K562 (cell line): ENCODE measurements around the gene TULP4. TPM values are rescaled to one million over a fixed set of nuclear protein-coding genes. Genes with fewer than 3 reads are reported as not detected.

Experiments
- AFF1 ChIP-seq, 2 experiments: fragments of 450-650 bp; IDR thresholded peaks; 2 replicates each; pipeline ENCODE4 v1.6.1; 2018; ENCODE audit warnings: mild to moderate bottlenecking in 2 of 2, low read depth in 1 of 2; ENCODE audit not compliant: partially characterized antibody in 2 of 2
- BRD4 ChIP-seq: fragments of 200-600 bp; sonication (generic); IDR thresholded peaks from 2 replicates; pipeline ENCODE4 v1.6.1; 2017; ENCODE audit warnings: inconsistent platforms
- CBFB ChIP-seq: sonication (generic); formaldehyde crosslinking; IDR thresholded peaks from 2 replicates; pipeline ENCODE4 v1.4.0; 2020; ENCODE audit warnings: mild to moderate bottlenecking, missing genetic modification reagents
- FOXK1 ChIP-seq: sonication (generic); formaldehyde crosslinking; IDR thresholded peaks from 2 replicates; pipeline ENCODE4 v1.8.0; 2022; ENCODE audit warnings: missing genetic modification reagents, mild to moderate bottlenecking, borderline replicate concordance
- GATAD2B ChIP-seq: fragments of 450-650 bp; IDR thresholded peaks from 2 replicates; pipeline ENCODE4 v1.6.1; 2017; ENCODE audit warnings: mild to moderate bottlenecking, borderline replicate concordance
- HDGF ChIP-seq: fragments of 450-650 bp; IDR thresholded peaks from 2 replicates; pipeline ENCODE4 v1.6.1; 2016
- HLTF ChIP-seq: fragments of 450-650 bp; IDR thresholded peaks from 2 replicates; pipeline ENCODE4 v1.6.1; 2016
- LCOR ChIP-seq: sonication (generic); formaldehyde crosslinking; IDR thresholded peaks from 2 replicates; pipeline ENCODE4 v1.8.0; 2022; ENCODE audit warnings: mild to moderate bottlenecking, missing genetic modification reagents
- MBD2 ChIP-seq: sonication (generic); IDR thresholded peaks from 2 replicates; pipeline ENCODE4 v1.6.1; 2016; ENCODE audit warnings: low read depth, borderline replicate concordance
- MECOM ChIP-seq: fragments of 250-450 bp; sonication (Bioruptor Pico); IDR thresholded peaks from 2 replicates; pipeline ENCODE4 v1.8.0; 2022; ENCODE audit warnings: inconsistent platforms
- MEIS2 ChIP-seq: fragments of 450-650 bp; IDR thresholded peaks from 2 replicates; pipeline ENCODE4 v1.6.1; 2014; ENCODE audit warnings: mild to moderate bottlenecking; ENCODE audit not compliant: partially characterized antibody
- PHF20 ChIP-seq: fragments of 450-650 bp; IDR thresholded peaks from 2 replicates; pipeline ENCODE4 v1.6.1; 2018; ENCODE audit not compliant: partially characterized antibody
- RB1 ChIP-seq: fragments of 450-650 bp; IDR thresholded peaks from 2 replicates; pipeline ENCODE4 v1.6.1; 2017; ENCODE audit warnings: low read depth, mild to moderate bottlenecking
- RBM22 ChIP-seq: fragments of 200-400 bp; formaldehyde crosslinking; IDR thresholded peaks from 2 replicates; pipeline ENCODE4 v1.6.1; 2018; ENCODE audit warnings: low read length, low read depth; ENCODE audit not compliant: poor library complexity, severe bottlenecking
- RFX5 ChIP-seq: IDR thresholded peaks from 2 replicates; pipeline ENCODE4 v1.6.1; 2011; ENCODE audit warnings: low read depth, mild to moderate bottlenecking, improper control_type of control experiment, low read length
- SAP30 ChIP-seq: fragments of 200-600 bp; sonication (generic); IDR thresholded peaks from 2 replicates; pipeline ENCODE4 v1.6.1; 2012; ENCODE audit warnings: borderline replicate concordance, low read depth, mild to moderate bottlenecking, moderate library complexity, low read length, control low read depth, inconsistent platforms; ENCODE audit not compliant: insufficient read depth, poor library complexity, severe bottlenecking
- SNIP1 ChIP-seq: fragments of 450-650 bp; IDR thresholded peaks from 2 replicates; pipeline ENCODE4 v1.7.1; 2017; ENCODE audit warnings: low read depth, mild to moderate bottlenecking
- ZNF224 ChIP-seq: sonication (generic); formaldehyde crosslinking; IDR thresholded peaks from 2 replicates; pipeline ENCODE4 v1.8.0; 2022; ENCODE audit warnings: mild to moderate bottlenecking, missing genetic modification reagents
- ZNF764 ChIP-seq: fragments of 250-450 bp; sonication (Bioruptor Pico); IDR thresholded peaks from 2 replicates; pipeline ENCODE4 v1.4.0; 2020; ENCODE audit warnings: low read depth, mild to moderate bottlenecking, moderate library complexity
- polyA plus RNA-seq, 8 experiments: library from polyadenylated mRNA; depleted of rRNA in 4 of 8; stranded (reverse) in 5 of 8; unstranded in 3 of 8; fragments of >200 nt; fragmentation: Nextera tagmentation in 2 of 8; fragmentation: Illumina TruSeq in 1 of 8; extraction: Ambion mirVana in 2 of 8; extraction: Trizol in 1 of 8; gene quantifications; 2 replicates each; pipeline versions ENCODE4 v1.2.1 to v1.2.3, GENCODE V29; 2011 to 2014; ENCODE audit warnings: inconsistent platforms in 1 of 8, missing spikeins in 1 of 8
- total RNA-seq, 7 experiments: library from RNA; depleted of rRNA in 6 of 7; stranded (reverse); fragments of >200 nt in 6 of 7; fragmentation: Illumina TruSeq in 2 of 7; extraction: Trizol in 2 of 7; gene quantifications; 2 replicates each; pipeline versions ENCODE4 v1.2.1 to v1.2.3, GENCODE V29; 2011 to 2021; ENCODE audit warnings: low replicate concordance in 1 of 7
- TF ChIP-seq, protein P1 (sequence below): fragments of 450-650 bp; conservative IDR thresholded peaks from 2 replicates; pipeline ENCODE4 v1.6.1; 2016; ENCODE audit warnings: missing genetic modification characterization, low read depth, mild to moderate bottlenecking, control low read depth, missing compliant biosample characterization

Gene TULP4
- total and polyA plus RNA-seq, 9 of the 15 experiments (the other 6 are each of a cell fraction or from before 2014, with no cell fraction given) = 1.2 to 50.4 (median 11.0) TPM

DNA sequence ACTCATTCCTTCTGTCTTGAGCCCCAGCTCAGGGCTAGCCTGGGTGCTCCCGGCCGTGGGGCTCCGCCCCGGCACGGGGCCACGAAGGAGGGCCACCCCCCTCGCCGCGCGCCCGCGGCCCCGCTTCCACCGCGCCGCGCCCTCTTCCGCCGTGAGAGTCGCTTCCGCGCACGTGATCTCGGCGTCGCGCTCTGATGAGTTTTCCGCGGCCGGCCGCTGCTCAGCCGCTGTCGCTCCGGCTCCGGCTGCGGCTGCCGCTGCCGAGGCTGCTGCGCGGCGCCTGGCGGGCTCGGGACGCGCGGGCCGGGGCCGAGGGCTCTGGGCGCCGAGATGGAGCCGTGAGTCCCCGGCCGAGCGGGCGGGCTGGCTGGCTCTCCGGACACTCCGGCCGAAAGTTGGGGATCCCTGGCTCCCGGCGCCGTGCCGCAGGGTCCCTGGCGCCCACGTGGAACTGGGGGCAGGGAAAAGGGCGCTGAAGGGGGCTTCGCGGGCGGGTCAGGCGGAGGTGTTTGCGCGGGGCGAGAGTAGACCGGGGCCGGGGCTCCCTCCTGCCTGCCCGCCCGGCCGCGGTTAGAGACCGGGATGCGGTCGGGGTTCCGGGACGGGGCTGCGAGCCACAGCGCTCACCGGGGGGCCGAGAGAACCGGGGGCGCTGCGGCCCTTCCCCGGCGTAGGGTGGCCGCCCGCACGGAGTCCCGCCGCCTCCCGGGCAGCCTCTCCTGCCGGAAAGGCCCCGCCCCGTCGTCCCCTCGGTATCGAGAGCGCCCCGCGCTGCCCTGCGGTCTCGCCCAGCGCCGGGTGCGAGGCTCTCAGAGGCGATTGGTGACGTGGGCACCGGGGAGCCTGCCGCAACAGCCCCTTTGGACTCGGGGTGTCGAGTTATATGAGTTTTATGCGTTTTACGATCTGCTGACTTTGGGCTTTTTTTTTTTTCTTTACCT, 247.9 kb downstream of the TULP4 start, which contains the start of gene TMEM181 (continued):
- peak; percentile 85 for TF ChIP-seq RBM22
- TF ChIP-seq GATAD2B = no peak
- TF ChIP-seq RFX5 = no peak
- TF ChIP-seq ZNF764 = no peak
- TF ChIP-seq, protein P1, sequence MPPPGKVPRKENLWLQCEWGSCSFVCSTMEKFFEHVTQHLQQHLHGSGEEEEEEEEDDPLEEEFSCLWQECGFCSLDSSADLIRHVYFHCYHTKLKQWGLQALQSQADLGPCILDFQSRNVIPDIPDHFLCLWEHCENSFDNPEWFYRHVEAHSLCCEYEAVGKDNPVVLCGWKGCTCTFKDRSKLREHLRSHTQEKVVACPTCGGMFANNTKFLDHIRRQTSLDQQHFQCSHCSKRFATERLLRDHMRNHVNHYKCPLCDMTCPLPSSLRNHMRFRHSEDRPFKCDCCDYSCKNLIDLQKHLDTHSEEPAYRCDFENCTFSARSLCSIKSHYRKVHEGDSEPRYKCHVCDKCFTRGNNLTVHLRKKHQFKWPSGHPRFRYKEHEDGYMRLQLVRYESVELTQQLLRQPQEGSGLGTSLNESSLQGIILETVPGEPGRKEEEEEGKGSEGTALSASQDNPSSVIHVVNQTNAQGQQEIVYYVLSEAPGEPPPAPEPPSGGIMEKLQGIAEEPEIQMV (tag) = no peak
- TF ChIP-seq SNIP1 = no peak
- TF ChIP-seq FOXK1 (CRISPR knock-in tag) = peak; percentile 66; the same call in 1 of the 2 replicates
- TF ChIP-seq PHF20 = peak; percentile 94
- TF ChIP-seq BRD4 = no peak
- TF ChIP-seq MECOM (CRISPR knock-in tag) = no peak
- TF ChIP-seq MBD2 = peak; percentile 59; the same call in 1 of the 2 replicates
- TF ChIP-seq AFF1 (IDR thresholded peaks at IDR 0.05; ENCODE audit: low read depth in 1 of 2, partially characterized antibody in 2 of 2) = no peak
- peak; percentile 27 for TF ChIP-seq MEIS2
- no peak for TF ChIP-seq HDGF
- peak; percentile 95 for TF ChIP-seq RB1
- TF ChIP-seq SAP30 = peak; percentile 67
- 0 out of 2 replicates have a peak, but pooled peaks have one; percentile 17 for TF ChIP-seq ZNF224
- TF ChIP-seq LCOR = no peak
- 0 out of 2 replicates have a peak, but pooled peaks have one; percentile 25 for TF ChIP-seq CBFB
- no peak for TF ChIP-seq HLTF
